ENCODE measurements around the gene CBX8. TPM values are rescaled to one million over a fixed set of nuclear protein-coding genes. Genes with fewer than 3 reads are reported as not detected.

CBX8 gene
- total and polyA plus RNA-seq, 2 of the 13 experiments (the other 11 are each of a cell fraction or from before 2014, with no cell fraction given): 0.34 to 12.6 TPM

- TF ChIP-seq ZFP36 (IDR thresholded peaks at IDR 0.05; ENCODE audit: borderline replicate concordance, low read depth, low read length, partially characterized antibody) (no peak), ZNF317 (CRISPR knock-in tag; IDR thresholded peaks at IDR 0.05) (peak; percentile 30; the same call in 1 of the 2 replicates), ZNF878 (CRISPR knock-in tag; IDR thresholded peaks at IDR 0.05) (0 out of 2 replicates have a peak, but pooled peaks have one; percentile 39), MYPOP (CRISPR knock-in tag; IDR thresholded peaks at IDR 0.05) (peak; percentile 40; the same call in 1 of the 2 replicates), ZNF547 (CRISPR knock-in tag; IDR thresholded peaks at IDR 0.05) (no peak), MEIS2 (CRISPR knock-in tag; IDR thresholded peaks at IDR 0.05) (peak; percentile 53; the same call in 1 of the 2 replicates), GABPA (IDR thresholded peaks at IDR 0.05; ENCODE audit: low read depth, low read length) (peak; percentile 23; the same call in 1 of the 2 replicates), GABPA (CRISPR knock-in tag; IDR thresholded peaks at IDR 0.05; ENCODE audit: low read depth) (0 out of 2 replicates have a peak, but pooled peaks have one; percentile 16), NAIF1 (CRISPR knock-in tag; IDR thresholded peaks at IDR 0.05; ENCODE audit: borderline replicate concordance) (0 out of 2 replicates have a peak, but pooled peaks have one; percentile 3), NFKB2 (CRISPR knock-in tag; IDR thresholded peaks at IDR 0.05; ENCODE audit: borderline replicate concordance) (no peak), JARID2 (CRISPR knock-in tag; IDR thresholded peaks at IDR 0.05; ENCODE audit: insufficient replicate concordance) (peak; percentile 45), CREM (IDR thresholded peaks at IDR 0.05) (no peak; the same call in 1 of the 2 replicates), CREM (CRISPR knock-in tag; IDR thresholded peaks at IDR 0.05) (no peak), ZNF770 (CRISPR knock-in tag; IDR thresholded peaks at IDR 0.05) (0 out of 2 replicates have a peak, but pooled peaks have one; percentile 6), ZNF281 (CRISPR knock-in tag; IDR thresholded peaks at IDR 0.05; ENCODE audit: borderline replicate concordance) (0 out of 2 replicates have a peak, but pooled peaks have one; percentile 43), TBX3 (IDR thresholded peaks at IDR 0.05; ENCODE audit: borderline replicate concordance) (no peak)
- TF ChIP-seq, protein P1, sequence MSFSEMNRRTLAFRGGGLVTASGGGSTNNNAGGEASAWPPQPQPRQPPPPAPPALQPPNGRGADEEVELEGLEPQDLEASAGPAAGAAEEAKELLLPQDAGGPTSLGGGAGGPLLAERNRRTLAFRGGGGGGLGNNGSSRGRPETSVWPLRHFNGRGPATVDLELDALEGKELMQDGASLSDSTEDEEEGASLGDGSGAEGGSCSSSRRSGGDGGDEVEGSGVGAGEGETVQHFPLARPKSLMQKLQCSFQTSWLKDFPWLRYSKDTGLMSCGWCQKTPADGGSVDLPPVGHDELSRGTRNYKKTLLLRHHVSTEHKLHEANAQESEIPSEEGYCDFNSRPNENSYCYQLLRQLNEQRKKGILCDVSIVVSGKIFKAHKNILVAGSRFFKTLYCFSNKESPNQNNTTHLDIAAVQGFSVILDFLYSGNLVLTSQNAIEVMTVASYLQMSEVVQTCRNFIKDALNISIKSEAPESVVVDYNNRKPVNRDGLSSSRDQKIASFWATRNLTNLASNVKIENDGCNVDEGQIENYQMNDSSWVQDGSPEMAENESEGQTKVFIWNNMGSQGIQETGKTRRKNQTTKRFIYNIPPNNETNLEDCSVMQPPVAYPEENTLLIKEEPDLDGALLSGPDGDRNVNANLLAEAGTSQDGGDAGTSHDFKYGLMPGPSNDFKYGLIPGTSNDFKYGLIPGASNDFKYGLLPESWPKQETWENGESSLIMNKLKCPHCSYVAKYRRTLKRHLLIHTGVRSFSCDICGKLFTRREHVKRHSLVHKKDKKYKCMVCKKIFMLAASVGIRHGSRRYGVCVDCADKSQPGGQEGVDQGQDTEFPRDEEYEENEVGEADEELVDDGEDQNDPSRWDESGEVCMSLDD (CRISPR knock-in tag; IDR thresholded peaks at IDR 0.05; ENCODE audit: borderline replicate concordance): 0 out of 2 replicates have a peak, but pooled peaks have one; percentile 51
- TF ChIP-seq, protein P2, sequence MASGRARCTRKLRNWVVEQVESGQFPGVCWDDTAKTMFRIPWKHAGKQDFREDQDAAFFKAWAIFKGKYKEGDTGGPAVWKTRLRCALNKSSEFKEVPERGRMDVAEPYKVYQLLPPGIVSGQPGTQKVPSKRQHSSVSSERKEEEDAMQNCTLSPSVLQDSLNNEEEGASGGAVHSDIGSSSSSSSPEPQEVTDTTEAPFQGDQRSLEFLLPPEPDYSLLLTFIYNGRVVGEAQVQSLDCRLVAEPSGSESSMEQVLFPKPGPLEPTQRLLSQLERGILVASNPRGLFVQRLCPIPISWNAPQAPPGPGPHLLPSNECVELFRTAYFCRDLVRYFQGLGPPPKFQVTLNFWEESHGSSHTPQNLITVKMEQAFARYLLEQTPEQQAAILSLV (CRISPR knock-in tag; IDR thresholded peaks at IDR 0.05; ENCODE audit: borderline replicate concordance): no peak
Measured at GRCh38 chr17:79777120-79777893, 19.6 kb downstream of the CBX8 start (continued).

Measured in HepG2 (cell line).